ENCODE results near the gene MORN1.

The MORN1 gene

DNA sequence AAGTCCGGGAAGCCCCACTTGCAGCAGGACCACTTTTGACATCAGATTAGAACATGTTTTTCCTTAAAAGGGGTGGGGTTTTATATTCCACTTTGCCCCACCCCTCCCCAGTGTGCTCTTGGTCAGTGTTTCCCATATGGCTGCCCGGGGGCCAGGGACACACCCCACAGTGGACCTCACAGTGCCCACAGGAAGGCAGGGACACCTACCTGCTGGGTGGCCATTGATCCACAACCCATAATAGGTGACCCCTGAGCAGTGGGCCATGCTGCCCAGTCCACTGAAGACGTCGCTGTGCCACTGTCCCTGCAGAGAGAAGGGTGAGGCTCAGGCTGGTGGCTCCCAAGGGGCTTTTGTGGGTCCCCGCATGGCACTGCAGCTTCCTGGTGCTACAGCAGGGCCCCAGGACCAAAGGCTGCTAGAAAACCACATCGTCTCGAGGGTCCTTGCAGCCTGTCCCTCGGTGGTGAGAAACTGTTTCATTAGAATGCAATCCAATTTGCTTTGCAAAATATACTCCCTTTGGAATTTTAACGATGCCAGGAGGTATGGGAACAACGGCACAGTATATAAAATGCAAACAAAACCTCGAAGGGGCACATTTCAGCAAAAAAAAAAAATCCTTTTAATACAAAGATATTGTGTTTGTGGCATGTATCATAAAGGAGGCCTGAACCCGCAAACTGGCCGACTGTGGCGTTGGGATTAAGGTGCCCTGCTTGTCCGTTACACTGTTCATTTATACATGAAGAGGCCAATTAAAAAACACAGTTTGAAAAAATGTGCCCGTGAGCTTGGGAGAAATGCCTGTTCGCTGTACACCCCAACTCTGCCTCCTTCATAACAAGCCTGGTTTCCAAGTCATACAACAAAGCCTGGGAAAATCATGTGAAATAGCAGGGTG, 16.9 kb downstream of the MORN1 start:
- no peak for DNase-seq (ENCODE audit: low read depth)

DNA sequence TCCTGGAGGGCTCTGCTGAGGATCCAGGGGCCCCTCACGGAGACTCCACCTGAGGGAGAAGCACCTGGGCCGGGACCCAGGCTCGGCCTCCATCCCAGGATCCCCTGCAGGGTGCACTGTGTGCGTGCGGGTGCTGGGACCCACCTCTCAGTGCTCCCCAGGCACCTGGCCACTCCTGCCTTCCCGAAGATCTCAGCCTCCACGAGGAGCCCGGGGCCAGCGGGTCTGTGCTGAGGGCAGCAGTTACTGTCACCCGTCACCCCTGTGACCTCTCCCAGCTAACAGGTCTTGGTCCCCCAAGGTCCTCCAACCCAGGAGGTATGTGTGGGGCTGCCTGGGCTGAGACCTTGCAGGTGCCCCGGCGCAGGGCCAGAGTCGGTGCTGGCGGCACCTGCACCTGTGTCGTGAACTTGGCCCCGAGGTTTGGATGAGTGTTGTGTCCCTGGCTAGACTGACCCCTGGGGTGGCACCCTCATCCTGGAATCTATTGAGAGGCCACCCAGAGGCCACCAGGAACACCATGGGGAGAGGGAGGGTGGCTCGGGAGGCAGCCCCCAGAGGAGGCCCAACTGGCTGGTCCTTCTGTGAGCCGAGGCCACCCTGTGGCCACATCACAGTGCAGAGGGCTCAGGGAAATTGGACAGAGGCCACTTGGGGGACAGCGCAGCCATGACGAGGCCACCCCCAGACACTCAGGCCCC, 17.7 kb downstream of the MORN1 start:
- no peak for DNase-seq (ENCODE audit: low read depth)

DNA sequence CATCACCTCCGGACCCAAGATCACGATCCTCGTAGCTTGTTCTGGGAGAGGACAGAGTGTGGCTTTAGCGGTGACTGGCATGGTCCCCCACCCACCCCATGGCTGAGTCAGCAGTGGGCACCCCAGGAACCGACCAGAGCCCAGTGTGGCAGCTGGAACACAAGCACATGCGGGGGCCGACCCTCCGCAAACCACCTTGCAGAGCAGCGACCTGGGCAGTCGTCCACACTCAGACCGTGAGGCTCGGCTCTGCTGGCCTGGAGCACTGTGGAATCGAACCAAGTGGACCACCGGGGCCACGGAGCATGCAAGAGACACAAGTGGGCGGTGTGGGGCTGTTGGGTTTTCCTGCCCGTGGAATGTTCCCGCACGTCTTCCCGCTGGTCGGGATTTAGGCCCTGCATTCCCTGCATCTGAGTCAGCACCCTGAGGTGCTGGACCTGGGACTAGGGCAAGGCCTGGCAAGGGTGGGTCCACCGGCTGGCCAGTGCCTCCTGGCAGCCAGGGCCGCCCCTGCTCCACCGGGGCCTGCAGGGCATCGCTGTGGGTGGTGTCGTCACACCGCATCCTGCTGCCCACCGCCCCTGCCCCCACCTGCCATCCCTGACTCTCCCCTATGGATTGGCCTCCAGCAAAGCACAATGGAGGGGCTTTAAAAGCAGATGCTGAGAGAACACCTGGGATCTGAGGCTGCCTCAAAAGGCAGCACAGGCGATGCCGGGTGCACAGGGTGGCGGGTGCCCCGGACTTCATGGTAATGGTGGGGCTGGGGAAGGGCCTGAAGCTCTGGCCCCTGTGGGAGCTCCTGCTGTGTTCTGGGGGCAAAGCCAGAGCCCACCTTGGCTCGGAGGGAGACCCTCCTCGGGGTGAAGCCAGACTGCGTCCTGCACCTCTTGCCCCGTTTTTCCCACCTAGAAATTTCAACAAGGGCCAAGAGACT, 18.5 kb downstream of the MORN1 start:
- DNase-seq (ENCODE audit: low read depth): no peak

DNA sequence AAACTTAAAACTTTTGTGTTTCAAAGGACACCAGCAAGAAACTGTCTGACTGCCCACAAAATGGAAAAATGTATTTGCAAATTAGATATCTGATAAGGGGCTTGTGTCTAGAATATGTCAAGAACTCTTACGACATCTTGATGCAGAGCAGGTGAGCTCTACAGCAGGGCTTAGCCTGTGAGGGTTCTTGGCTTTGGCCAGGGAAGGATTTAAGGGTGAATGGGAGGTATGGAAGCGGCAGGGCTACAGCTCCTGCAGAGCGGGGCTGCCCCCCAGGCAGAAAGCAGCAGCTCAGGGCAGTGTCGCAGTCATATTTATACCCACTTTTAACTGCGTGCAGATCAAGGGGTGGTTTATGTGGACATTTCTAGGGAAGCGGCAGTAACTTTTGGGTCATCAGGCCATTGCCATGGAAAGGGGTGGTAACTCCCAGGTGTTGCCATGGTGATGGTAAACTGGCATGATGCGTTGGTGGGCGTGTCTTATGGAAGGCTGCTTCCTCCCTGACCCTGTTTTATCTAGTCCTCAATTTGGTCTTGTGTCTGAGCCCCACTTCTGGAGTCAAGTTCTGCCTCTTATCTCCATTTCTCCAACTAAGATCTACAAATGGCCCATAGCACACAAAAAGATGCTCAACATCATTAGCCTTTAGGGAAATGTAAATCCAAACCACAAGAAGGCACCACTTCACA, 23.2 kb downstream of the MORN1 start:
- no peak for DNase-seq (ENCODE audit: low read depth)

DNA sequence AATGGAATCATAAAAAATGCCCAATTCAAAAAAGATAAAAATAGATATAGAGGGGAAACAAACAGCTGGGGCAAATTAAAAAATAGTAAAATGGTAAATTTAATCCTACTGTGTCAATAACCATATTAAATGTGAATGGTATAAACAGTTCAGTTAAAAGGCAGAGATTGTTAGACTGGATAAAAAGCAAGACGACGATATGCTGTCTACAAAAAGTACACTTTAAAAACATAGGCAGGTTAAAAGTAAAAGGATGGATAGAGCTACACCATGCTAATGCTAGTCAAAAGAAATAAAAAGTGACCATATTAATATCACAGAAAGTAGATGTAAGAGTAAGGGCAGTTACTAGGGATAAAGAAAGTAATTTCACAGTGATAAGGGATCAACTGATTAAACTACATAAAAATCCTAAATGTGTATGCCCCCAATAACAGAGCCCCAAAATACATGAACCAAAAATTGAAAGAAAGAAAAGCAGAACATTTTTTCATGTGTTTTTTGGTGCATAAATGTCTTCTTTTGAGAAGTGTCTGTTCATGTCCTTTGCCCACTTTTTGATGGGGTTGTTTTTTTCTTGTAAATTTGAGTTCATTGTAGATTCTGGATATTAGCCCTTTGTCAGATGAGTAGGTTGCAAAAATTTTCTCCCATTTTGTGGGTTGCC, 27.4 kb downstream of the MORN1 start:
- DNase-seq (ENCODE audit: low read depth): no peak

DNA sequence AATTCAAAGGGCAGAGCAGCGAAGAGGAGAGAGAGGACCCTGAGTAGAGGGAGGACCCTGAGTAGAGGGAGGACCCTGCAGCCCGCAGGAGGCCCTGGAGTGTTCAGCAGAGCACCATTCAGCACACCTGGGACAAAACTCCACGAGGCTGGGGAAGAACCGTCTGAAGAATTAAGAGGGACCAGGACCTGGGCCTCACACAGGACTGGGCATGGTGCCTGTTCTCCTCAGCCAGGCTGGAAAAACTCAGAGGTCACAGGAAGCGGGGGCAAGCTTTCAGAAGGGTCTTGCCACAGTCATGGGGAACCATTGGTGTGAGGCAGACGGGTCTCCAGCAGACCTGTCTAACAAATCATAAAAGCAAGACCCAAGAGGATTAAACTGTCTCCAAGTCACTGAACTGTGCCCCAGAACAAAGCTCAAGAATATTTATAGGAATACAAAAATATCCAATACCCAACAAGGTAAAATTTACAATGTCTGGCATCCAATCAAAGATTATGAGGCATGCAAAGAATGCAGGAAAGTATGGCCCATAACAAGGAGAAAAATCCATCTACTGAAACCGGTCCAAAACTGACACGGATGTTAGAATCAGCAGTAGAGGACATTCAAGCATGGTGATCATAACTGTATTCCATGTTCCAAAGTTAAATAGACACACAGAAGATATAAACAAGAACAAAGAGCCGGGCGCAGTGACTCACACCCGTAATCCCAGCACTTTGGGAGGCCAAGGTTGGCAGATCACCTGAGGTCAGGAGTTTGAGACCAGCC, 30.6 kb downstream of the MORN1 start:
- peak; percentile 9 for DNase-seq (ENCODE audit: low read depth)

DNA sequence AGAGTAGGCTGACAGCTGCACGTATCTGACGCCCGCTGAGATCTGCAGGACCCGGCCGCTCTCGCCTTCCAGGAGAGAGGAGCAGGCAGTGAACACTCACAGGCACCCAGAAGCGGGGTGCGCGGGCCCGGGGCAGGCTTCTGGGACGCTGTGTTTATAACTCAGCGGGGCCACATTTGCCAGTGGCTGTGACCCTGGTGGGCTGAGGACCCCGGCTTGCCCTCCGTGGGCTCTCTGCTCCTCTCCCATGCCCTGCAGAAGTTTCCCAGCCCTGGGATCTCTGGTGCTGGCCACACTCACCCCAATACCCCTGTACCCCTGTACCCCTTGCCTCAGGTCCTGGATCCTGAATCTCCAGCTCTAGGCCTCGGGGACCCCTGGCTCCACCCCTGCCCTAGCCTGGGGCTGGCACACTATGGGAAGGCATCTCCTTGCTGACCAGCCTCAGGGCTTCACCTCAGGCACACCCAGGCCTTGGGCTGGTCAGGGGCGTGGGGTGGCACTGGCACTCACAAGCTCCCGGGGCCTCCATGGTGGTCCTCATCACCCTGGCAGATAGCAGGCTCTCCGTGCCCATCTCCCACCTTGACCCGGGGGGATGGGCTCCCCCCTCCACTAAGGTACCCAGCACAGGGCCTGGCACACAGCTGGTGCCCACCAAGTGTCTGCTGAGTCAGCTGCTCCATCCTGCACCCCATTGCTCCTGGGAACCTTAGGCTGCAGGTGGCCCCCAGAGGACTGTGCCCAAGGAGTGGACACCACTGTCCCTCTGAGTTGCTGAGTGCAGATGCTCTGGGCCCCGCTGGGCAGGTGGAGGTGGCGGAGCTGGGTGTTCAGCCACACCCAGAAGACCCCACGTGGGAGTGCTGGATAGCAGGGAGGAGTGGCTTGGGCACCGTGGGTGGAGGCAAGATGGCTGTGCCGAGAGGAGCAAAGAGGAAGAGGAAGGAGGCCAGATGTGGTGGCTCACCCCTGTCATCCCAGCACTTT, 32.4 kb downstream of the MORN1 start:
- DNase-seq (ENCODE audit: low read depth): no peak

DNA sequence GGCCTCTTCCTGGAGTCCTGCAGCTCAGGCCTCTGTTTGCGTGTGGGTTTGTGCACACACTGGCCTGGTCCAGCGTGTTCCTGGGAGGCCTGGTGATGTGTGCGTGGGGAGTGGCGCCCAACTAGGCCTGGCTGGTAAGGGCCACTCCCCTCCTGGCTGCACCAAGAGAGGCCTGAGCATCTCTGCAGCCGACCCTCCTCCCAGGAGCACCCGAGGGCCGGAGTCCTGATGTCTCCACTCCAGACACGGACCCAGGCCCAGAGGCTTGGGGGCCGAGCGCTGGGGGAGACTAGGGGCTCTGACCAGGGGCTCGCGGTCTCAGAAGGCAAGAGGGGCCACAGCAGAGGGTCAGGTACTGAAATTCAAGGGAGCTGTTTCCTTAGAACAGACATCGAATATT, 33.3 kb downstream of the MORN1 start:
- no peak for DNase-seq (ENCODE audit: low read depth)

DNA sequence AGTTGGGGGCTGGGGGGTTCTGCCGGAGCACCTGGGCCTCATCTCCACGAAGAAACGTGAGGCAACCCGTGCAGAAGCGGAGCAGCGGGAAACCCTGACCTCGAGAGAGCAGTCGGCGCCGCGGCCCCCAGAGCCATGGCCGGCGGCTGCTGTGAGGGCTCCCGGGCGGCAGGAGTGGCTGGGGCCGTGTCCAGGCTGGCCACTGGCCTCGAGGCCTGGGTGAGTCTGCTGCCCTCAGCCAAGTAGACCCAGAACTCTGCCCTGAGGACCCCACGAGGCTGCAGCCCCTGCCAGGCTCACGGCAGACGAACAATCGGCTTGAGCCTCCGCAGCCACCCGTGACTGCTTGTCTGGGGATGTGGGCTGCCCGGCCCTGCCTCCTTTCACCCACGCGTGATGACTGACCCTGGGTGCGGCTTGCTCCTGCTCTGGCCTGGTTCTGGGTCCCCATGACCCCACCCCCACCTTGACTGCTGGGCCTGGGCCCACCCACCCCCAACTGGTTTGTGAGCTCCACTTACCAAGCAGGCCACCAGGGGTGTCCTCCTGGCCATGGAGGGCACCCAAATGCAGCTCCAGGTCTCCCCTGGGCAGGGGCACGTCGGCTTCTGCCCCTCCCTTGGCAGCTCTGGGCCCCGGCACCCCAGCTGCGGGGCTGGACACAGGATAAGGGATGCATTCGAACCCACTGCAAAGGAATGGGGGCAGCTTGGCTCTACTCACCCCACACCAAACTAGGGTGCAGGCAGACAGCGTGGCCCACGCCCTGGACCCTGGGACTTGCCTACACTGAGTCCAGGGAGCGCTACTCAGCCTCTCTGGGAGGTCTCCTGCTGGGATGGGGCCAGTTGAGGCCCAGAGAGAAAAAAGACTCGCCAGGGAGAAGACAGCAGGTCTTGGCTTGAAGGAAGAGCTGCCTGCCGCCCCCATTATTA, 34.2 kb downstream of the MORN1 start:
- no peak for DNase-seq (ENCODE audit: low read depth)

DNA sequence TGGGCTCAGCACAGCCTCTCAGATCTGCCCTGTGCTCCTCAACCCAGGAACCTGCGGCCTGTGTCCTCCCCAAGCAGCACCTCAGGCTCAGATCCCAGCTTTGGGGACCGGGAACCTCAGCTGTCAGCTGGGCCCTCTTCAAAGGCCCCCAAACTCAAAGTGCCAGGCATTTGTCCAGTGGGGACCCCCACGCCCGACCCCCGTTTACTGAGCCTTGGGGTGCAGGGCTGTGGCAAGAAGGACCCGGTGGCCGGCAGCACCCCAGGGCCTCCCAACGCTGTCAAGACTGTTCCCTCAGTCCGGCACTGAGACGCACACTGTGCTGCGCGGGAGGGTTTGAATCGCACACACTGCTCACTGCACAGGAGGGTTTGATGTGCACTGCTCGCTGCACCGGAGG, 35.0 kb downstream of the MORN1 start:
- no peak for DNase-seq (ENCODE audit: low read depth)

DNA sequence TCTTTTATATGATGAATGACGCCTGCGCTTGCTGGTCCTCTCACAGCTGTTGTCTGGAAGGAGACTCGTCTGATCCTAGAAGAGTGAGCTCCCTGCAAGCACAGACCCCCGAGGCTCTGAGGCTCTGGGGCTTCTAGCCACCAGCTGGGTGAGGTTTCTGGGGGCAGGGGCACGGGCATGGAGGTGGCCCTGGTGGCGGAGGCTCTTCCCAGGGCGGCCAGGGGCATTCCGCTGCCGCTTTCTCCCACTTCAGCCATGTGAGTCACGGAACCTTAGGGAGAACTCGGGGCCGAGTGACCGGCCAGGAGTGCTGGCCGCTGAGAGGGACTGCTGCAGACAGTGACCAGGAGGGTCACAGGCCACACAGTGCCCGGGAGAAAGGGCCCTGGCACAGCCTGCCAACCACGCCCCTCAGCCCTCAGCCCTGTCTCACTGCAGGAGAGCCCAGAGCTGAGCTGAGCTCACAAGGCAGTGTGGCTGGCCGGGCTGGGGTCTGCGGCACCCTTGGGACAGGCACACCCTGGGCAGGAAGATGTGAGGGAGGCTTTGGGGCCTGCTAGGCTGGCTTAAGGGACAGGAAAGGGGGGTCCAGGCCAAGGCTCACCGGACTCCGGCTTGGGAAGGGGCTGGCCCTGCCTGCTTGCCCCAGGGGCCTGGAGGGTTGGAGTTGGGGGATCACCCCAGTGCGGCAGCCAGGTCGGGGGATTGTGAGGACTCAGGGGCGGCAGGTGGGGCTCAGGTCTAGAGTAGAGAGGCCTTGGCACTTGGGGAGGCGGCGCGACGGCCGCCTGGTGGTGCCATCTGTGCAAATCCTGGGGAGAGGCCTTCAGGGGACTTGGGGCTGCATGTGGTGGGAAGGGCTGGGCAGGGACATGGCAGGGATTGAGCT, 35.7 kb downstream of the MORN1 start:
- DNase-seq (ENCODE audit: low read depth): no peak

DNA sequence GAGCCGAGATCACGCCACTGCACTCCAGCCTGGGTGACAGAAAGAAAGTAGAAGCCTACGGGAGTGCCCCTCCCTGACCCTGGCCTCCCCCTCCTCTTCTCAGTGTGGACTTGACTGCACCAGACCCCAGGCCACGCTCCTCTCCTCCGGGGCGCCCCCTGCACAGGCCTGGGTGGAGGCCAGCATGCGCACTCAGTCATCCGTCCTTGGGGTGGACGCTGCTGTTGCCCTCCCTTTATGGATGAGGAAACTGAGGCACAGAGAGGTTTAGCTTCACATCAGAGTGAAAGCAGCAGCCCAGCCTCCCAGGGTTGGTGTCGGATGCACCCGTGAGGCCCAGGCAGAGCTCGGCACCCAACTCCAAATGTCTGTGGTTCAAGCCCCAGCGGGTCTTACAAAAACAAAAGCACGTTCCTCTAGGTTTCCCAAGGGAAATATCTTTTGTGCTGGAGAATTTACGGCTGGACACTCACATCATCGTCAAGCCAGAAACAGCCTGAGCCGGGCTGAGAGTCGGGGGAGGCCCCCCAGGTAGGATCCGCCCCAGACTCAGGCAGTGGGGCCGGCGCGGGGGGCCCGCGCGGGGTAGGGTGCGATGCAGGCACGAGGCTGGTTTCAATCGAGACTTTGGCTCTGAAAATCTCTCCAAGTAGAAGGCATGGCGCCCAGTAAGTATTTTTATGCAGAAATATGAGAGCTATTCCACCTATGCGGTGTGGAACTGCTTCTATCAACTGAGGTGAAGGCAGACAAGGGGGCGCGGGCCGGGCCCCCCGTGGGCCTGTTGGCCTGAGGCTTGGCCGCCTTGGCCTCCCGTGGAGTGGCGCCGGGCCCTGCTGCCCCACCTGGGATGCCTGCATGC, 36.6 kb downstream of the MORN1 start:
- no peak for DNase-seq (ENCODE audit: low read depth)

DNA sequence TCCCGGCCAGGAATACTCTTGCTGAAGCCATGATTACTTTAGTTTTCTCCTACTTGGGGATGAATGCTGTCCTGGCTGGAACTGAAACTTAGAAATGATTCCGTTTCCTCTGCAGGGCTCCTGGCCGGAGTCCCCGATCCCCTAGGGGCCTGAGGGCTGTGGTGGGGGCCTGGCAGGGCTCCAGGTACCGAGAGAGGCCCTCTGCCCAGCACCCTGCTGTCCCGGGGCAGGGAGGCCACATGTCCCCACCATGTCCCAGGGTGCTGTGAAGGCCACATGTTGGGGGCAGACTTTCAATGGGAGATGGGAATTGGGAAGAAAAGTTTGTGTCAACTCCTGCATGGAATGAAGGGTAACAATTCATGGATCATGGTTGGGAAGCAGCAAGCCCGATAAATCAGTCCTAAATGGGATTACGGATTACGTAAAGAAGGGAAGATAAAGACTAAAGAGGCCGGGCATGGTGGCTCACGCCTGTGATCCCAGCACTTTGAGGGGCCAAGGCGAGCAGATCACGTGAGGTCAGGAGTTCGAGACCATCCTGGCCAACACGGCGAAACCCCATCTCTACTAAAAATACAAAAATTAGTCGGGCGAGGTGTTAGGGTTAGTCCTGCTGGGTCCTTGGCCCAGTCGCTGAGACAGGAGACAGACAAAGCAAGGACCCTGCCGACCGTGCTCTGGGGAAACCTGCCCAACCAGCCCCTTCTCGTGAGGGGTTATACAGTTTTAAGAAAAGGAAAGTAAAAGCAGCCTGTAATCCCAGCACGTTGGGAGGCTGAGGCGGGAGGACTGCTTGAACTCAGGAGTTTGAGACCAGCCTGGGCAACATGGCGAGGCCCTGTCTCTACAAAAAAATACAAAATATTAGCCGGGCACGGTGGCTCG, 37.6 kb downstream of the MORN1 start:
- DNase-seq (ENCODE audit: low read depth): no peak

DNA sequence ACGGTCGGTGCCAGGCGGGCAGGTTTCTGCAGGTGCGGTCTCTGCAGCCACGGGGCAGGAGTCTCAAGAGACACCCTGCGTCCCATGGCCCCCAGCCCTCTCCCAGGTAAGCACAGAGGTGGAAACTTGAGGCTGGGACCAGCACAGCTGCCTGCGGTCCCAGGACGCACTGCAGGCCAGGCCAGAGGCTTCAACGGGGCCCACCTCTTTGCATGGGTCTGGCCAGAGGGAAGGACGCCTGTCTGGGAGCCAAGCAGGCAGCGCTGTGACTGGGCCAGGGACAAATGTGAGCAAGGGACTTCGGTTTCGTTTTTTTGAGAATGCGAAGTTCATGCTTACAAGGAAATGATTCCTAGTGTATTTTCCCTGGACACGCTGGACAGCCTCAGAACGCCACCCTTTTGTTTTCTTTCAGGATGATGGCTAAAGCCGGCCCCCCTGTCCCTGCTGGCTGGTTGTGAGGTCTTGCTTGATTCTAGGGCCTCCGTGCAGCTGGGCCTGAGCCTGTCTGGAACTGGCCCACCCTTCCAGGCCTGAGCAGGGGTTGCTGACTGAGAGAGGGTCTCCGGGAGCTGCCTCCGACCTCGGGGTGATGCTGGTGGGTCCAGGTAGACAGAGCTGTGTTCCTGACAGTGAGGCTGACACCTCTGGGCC, 38.3 kb downstream of the MORN1 start:
- DNase-seq (ENCODE audit: low read depth): no peak
